ENCODE results near the gene RABGEF1.
"Not testable (repeated sequence)": the region's sequence is repeated elsewhere in the genome, so short reads cannot be mapped to it uniquely, and the experiment has no call there.

- TF ChIP-seq, protein P1, sequence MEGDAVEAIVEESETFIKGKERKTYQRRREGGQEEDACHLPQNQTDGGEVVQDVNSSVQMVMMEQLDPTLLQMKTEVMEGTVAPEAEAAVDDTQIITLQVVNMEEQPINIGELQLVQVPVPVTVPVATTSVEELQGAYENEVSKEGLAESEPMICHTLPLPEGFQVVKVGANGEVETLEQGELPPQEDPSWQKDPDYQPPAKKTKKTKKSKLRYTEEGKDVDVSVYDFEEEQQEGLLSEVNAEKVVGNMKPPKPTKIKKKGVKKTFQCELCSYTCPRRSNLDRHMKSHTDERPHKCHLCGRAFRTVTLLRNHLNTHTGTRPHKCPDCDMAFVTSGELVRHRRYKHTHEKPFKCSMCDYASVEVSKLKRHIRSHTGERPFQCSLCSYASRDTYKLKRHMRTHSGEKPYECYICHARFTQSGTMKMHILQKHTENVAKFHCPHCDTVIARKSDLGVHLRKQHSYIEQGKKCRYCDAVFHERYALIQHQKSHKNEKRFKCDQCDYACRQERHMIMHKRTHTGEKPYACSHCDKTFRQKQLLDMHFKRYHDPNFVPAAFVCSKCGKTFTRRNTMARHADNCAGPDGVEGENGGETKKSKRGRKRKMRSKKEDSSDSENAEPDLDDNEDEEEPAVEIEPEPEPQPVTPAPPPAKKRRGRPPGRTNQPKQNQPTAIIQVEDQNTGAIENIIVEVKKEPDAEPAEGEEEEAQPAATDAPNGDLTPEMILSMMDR (IDR thresholded peaks at IDR 0.05; ENCODE audit: control extremely low read depth in 1 of 3, insufficient read depth in 1 of 3, low read depth in 1 of 3, low read length in 3 of 3), result not testable (repeated sequence)
- TF ChIP-seq SIX5 (IDR thresholded peaks at IDR 0.05; ENCODE audit: low read depth, low read length); POLR2AphosphoS5 (IDR thresholded peaks at IDR 0.05; ENCODE audit: low read depth, low read length); SUZ12 (IDR thresholded peaks at IDR 0.05; ENCODE audit: low read length); POLR2A (IDR thresholded peaks at IDR 0.05; ENCODE audit: control extremely low read depth in 1 of 2, low read depth in 2 of 2, low read length in 2 of 2); POU5F1 (IDR thresholded peaks at IDR 0.05; ENCODE audit: low read depth, low read length); ASH2L (IDR thresholded peaks at IDR 0.05; ENCODE audit: low read length); EGR1 (IDR thresholded peaks at IDR 0.05; ENCODE audit: borderline replicate concordance, low read depth, low read length); SP1 (IDR thresholded peaks at IDR 0.05; ENCODE audit: low read depth, low read length); EZH2 (IDR thresholded peaks at IDR 0.05; ENCODE audit: low read depth, low read length, severe bottlenecking); CTBP2 (IDR thresholded peaks at IDR 0.05; ENCODE audit: borderline replicate concordance, insufficient read depth, insufficient read length, low read length): not testable (repeated sequence)
- TF ChIP-seq, protein P2, sequence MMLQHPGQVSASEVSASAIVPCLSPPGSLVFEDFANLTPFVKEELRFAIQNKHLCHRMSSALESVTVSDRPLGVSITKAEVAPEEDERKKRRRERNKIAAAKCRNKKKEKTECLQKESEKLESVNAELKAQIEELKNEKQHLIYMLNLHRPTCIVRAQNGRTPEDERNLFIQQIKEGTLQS (IDR thresholded peaks at IDR 0.05; ENCODE audit: insufficient read depth, low read depth, low read length), result not testable (repeated sequence)
- TF ChIP-seq, protein P3, sequence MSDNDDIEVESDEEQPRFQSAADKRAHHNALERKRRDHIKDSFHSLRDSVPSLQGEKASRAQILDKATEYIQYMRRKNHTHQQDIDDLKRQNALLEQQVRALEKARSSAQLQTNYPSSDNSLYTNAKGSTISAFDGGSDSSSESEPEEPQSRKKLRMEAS (IDR thresholded peaks at IDR 0.05), result not testable (repeated sequence)
Observed at GRCh38 chr7:66765322-66766025, 24.9 kb downstream of the RABGEF1 start.
